UCSD-AML1 (cell line): ENCODE measurements around the gene AKT3.
"Not testable (repeated sequence)": the region's sequence is repeated elsewhere in the genome, so short reads cannot be mapped to it uniquely, and the experiment has no call there.

Source experiments
- DNase-seq: peaks from one replicate; lab custom pipeline; 2025; ENCODE audit not compliant: unreplicated experiment; lab: John Stamatoyannopoulos, UW

Gene AKT3

DNA sequence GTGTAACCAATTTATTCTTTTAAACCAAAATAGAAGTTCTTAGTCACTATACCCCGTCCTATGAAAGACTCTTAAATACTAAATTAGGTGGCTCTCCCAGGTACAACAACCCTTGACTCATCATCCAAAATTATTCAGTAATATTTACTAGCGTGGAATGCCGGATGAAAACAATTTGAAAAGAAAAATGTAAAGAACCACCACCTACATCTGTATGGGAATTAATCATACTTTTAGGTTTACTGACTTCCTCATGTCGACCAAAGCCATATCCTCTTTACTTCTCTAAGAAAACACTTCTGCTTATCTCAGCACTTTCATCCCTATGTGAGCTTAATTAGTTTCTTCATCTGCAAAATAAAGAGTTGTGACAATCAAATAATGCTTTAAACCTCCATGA, 139.6 kb downstream of the AKT3 start:
- no peak for DNase-seq

DNA sequence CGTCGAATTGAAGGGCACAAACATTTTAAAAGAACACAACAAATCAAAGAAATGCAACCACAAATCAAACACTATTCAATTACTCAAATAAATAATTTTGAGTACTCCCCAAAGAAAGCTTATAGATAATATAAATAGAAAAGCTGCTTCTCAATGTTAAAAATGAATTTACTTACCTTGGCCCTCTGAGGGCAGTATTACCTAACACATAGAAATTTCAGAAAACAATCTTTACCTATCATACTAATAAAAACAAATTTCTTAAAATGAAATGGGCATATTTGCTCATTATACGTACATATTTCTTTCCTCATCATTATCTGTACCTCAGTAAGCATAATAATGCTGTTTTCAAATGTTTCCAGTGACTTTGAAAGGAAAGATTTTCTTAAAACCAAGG, 141.8 kb downstream of the AKT3 start:
- no peak for DNase-seq

DNA sequence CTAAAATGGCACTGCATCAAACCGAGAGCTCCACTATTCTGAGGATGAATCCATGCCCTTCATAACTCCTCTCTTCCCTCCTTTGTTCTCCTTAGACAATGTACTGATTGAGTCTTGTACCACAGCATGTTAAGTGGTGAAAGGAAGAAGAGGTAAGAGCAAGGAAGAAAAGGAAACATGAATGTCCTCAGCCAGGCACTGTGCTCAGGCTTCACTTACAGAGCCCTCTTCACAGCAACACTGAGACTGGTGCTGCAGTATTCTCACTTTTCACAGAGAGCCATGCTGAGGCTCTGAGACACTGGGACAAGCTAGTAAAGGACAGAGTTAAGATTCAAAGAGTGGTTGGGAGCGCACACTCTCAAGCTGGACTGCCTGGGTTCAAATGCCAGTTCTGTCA, 143.5 kb downstream of the AKT3 start:
- DNase-seq: no peak

GRCh38 chr1:243705585-243705984, 144.5 kb downstream of the AKT3 start:
- DNase-seq: no peak

DNA sequence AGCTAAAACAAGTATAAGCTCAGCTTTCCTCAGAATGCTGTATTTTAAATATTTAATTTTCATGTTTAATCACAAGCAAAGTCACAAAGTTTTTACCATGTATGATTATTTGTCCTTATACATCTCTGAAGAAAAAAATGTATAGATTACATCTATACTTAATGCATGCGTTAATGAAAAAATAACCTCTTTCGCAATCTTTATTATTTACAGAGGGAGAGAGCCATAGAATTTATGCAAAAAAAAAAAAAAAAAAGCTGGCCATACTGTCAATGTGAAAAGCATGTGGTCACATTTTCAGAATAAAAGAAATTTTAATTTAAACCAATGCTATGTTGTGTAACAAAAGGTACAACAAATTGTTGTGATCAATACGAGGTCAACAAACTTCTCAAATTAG, 148.2 kb downstream of the AKT3 start:
- DNase-seq: no peak

DNA sequence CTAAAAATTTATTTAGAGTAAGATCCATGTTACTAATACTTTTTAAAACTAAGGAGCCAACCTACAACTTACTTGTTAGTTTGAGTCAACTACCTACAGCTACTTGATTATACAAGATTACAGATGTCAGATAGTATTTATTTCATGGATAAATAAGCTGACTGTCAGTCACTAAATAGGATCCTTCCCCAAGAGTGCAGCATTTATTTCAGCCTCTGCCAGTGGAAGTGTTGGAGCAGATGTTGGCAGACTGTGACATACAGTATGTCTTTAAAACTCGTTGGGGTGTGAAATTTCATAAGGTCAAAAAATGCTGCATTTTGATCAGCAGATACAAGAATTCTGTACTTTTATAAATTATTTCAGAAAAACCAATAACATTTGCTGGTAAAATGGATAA, 156.2 kb downstream of the AKT3 start:
- DNase-seq: no peak

DNA sequence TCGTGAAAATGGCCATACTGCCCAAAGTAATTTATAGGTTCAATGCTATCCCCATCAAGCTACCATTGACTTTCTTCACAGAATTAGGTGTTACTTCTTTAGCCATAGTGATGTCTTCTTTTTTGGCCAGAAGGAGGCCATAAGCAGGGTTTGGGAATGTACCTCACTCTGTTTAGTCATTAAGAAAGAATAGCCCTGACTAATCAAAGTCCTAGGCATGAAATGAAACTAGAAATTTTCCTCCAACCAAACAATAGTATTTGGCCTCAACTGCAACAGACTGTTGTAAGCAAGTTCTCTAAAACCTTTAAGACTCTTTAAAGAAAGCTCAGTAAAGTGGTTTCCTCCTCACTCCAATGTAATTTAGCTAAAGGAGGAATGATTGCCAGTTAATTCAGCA, 163.9 kb downstream of the AKT3 start:
- DNase-seq: no peak

- no peak for DNase-seq
These were observed 169.2 kb downstream of the AKT3 start for GRCh38 chr1:243680860-243681259.

DNA sequence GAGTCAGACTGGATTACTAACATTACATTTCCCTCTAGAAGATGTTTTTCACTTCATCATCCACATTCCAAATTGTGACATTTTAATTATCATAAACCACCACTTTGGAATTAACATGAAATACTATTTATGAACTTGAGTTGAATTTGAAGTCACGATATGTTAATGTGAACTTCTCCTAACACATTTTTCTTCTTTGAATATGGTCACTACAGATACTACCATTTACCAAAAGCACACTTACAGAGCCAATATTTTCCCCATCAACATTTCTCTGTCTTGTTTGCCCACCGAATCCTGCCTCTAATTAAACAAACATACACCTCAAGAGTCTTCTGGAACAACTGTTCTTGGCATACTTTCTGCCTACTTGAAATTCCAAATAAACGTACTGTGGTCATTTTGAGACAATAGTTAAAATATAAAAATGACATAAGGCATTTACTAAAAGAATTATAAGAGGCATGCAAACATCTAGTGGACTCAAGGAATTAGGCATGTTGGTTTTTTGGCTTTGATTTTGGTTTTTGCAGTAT, 177.4 kb downstream of the AKT3 start:
- no peak for DNase-seq

GRCh38 chr1:243667591-243667990, 182.5 kb downstream of the AKT3 start:
- DNase-seq: no peak

GRCh38 chr1:243667133-243667532, 182.9 kb downstream of the AKT3 start:
- no peak for DNase-seq

DNA sequence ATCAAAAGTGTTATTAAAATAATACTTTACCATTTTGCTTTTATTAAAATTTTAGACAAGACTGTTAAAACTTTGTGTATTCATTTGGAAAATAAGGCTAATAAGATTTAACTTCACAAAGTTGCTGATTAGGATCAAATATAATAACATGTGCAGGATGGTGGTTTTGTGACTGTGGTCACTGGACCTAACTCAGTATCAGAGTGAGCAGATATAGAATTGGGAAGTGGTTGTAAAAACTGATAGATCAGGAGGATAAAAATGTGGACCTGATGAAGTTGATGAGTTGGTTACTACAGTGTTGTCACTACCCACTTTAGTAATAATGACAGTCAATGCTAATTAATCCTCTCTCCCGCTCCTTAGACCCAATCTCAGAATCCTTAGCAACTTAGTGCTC, 186.4 kb downstream of the AKT3 start:
- no peak for DNase-seq

DNA sequence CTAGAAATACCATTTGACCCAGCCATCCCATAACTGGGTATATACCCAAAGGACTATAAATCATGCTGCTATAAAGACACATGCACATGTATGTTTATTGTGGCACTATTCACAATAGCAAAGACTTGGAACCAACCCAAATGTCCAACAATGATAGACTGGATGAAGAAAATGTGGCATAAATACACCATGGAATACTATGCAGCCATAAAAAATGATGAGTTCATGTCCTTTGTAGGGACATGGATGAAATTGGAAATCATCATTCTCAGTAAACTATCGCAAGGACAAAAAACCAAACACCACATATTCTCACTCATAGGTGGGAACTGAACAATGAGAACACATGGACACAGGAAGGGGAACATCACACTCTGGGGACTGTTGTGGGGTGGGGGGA, 187.9 kb downstream of the AKT3 start:
- DNase-seq: not testable (repeated sequence)

- DNase-seq: no peak
These were observed 191.4 kb downstream of the AKT3 start for GRCh38 chr1:243658594-243659105.

DNA sequence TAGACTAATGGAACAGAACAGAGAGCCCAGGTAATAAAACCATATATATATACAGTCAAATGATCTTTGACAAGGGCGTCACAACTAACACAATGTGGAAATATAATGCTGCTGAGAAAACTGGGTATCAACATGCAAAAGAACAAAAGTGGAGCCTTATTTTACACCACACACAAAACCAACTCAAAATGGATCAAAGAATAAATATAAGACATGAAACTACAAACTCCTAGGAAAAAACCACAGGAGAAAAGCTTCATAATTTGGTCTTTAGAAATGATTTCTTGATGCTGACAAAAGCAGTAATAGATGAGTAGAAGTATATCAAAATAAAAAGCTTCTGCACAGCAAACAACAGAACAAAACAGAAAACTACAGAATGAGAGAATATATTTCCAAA, 192.2 kb downstream of the AKT3 start:
- no peak for DNase-seq

DNA sequence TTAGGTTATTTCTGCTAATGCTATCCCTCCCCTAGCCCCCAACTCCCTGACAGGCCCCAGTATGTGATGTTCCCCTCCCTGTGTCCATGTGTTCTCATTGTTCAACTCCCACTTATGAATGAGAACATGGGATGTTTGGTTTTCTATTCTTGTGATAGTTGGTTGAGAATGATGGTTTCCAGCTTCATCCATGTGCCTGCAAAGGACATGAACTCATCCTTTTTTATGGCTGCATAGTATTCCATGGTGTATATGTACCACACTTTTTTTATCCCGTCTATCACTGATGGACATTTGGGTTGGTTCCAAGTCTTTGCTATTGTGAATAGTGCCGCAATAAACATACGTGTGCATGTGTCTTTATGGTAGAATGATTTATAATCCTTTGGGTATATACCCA, 200.5 kb downstream of the AKT3 start:
- DNase-seq: not testable (repeated sequence)

DNA sequence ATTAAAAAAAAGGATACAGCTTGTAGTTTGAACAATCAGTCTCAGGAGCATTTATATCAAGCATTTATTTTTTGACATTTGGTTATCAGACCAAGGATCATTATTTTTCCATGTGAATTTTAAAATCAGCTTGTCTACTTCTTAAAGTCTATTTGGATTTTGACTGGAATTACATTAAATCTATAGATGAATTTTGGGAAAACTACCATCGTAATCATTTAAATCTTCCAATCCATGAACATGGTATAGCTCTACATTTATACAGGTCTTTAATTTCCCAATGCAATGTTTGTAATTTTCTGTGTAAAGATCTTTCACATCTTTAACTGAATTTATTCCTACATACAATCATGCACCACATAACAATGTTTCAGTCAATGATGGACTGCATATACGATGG, 203.2 kb downstream of the AKT3 start:
- no peak for DNase-seq

GRCh38 chr1:243645281-243645680, 204.8 kb downstream of the AKT3 start:
- no peak for DNase-seq

DNA sequence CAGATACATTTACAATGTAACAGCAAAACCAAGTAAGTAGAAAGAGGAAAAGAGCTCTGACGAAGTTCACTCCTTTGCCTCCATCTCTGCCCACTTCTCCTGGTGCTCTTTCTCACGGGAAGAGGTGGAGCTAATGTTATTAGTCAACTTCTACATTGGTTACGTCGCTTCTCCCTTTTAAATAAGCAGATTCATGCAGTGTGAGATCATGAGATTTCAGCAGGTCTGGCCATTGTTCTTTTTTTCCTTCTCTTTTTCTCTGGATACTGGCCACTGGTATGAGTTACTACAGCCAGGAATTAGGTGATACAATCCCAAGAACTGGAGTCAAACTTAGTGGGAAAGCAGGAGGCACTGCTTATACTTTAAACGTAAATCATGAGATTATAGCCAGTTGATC, 207.1 kb downstream of the AKT3 start:
- DNase-seq: no peak

DNA sequence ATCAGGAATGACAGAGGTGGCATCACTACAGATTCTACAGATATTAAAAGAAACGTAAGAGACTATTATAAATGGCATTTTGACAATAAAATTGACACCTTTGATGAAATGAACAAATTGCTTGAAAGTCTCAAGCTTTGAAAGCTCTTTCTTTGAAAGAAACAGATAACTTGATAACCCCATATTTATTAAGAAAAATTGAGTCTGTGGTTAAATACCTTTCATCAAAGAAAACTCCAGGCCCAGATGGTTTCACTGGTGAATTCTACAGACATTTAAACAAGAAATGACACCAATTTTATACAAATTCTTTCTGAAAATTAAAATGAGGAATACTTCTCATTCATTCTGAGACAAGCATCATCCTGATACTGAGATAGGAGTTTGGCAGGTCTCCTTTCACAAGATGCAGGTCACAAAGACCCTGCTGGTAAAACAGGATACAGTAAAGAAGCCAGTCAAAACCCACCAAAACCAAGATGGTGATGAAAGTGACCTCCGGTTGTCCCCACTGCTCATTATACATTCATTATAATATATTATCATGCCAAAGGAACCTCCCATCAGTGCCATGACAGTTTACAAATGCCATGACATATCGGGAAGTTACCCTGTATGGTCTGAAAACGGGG, 210.9 kb downstream of the AKT3 start:
- no peak for DNase-seq

DNA sequence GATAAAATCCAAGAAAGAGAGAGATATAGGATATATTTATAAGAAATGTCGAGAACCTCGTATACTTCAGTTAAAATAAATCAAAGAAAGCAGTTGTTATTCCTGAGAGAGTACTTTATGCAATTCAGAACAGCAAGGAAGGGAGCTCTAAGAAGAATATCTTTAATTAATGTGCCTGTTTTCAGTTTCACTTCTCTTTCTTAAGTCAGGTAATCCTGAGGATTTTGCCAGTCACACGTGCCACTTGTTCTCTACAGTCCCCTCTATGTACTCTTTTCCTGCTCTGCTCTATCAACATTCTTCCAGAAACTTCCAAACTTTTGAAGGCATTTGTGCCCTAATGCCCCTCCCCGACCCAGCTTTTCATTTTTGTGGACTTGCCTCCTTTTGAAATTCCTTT, 211.9 kb downstream of the AKT3 start:
- no peak for DNase-seq

GRCh38 chr1:243628476-243628907, 221.6 kb downstream of the AKT3 start:
- DNase-seq: no peak

GRCh38 chr1:243623841-243624240, 226.2 kb downstream of the AKT3 start:
- DNase-seq: no peak
